ENCODE measurements around the gene SH3D19.

GRCh38 chr4:151147000-151147399, 178.4 kb downstream of the SH3D19 start:
- TF ChIP-seq CTCF (conservative IDR thresholded peaks at IDR 0.05) (no peak), ZFX (IDR thresholded peaks at IDR 0.05) (no peak)
